D341Med (cell line): Measurements from ENCODE around the gene BPHL.
"Not testable (repeated sequence)": the region's sequence is repeated elsewhere in the genome, so short reads cannot be mapped to it uniquely, and the experiment has no call there.

ENCODE experiments used
- DNase-seq: peaks from one replicate; pipeline ENCODE4 v3.0.0; 2012; ENCODE audit warnings: low spot score

BPHL gene

GRCh38 chr6:3179945-3180344 is 61.4 kb downstream of the BPHL start:
- DNase-seq: not testable (repeated sequence)

- DNase-seq: no peak
These were observed 62.6 kb downstream of the BPHL start for GRCh38 chr6:3181105-3181504.

GRCh38 chr6:3183066-3183465 is 64.6 kb downstream of the BPHL start:
- DNase-seq: no peak

- no peak for DNase-seq
These were observed 68.5 kb downstream of the BPHL start for GRCh38 chr6:3186974-3187382.

GRCh38 chr6:3188262-3188661 is 69.8 kb downstream of the BPHL start:
- DNase-seq: no peak

GRCh38 chr6:3189192-3189591 is 70.7 kb downstream of the BPHL start:
- not testable (repeated sequence) for DNase-seq

- DNase-seq: no peak
These were observed 71.5 kb downstream of the BPHL start for GRCh38 chr6:3190056-3190455.

- DNase-seq: no peak
These were observed 72.3 kb downstream of the BPHL start for GRCh38 chr6:3190779-3191178.

- DNase-seq: no peak
These were observed 74.8 kb downstream of the BPHL start for GRCh38 chr6:3193102-3193849.

GRCh38 chr6:3194535-3195419 is 76.3 kb downstream of the BPHL start:
- DNase-seq: no peak

GRCh38 chr6:3195420-3195694 is 76.8 kb downstream of the BPHL start:
- no peak for DNase-seq

GRCh38 chr6:3195695-3196497 is 77.4 kb downstream of the BPHL start:
- peak; percentile 73 for DNase-seq

GRCh38 chr6:3196770-3197169 is 78.3 kb downstream of the BPHL start:
- no peak for DNase-seq

- DNase-seq: not testable (repeated sequence)
These were observed 79.2 kb downstream of the BPHL start for GRCh38 chr6:3197734-3198133.

- no peak for DNase-seq
These were observed 80.9 kb downstream of the BPHL start for GRCh38 chr6:3199382-3199781.

GRCh38 chr6:3200682-3201081 is 82.2 kb downstream of the BPHL start:
- DNase-seq: no peak

- no peak for DNase-seq
These were observed 82.9 kb downstream of the BPHL start for GRCh38 chr6:3201388-3201787.
